GM18951 (cell line): ENCODE results near the gene GABPB2.

ENCODE experiments used
- POLR2A ChIP-seq: IDR thresholded peaks from 4 replicates; pipeline ENCODE4 v1.6.1; 2011; ENCODE audit warnings: mild to moderate bottlenecking; ENCODE audit not compliant: insufficient read length, insufficient read depth; ENCODE audit errors: extremely low read depth
- in situ Hi-C: fragments of 300-500 bp; cut with MboI; formaldehyde crosslinking; loops from one replicate; pipeline ENCODE4 v1.12.0; 2022; ENCODE audit warnings: low sequenced_read_pairs, mixed read lengths, inconsistent platforms; ENCODE audit not compliant: unreplicated experiment

GABPB2 gene

GRCh38 chr1:151132335-151133017 lies 61.9 kb downstream of the GABPB2 start:
- no peak for TF ChIP-seq POLR2A
- in situ Hi-C loops = no loop called here

- no peak for TF ChIP-seq POLR2A
- in situ Hi-C loops = no loop called here
Observed at GRCh38 chr1:151133018-151133806, 62.7 kb downstream of the GABPB2 start.

- in situ Hi-C loops = no loop called here
- no peak for TF ChIP-seq POLR2A
Observed at GRCh38 chr1:151134396-151134795, 63.8 kb downstream of the GABPB2 start.

- TF ChIP-seq POLR2A = no peak
- in situ Hi-C loops = no loop called here
Observed at GRCh38 chr1:151134991-151135390, 64.4 kb downstream of the GABPB2 start.

GRCh38 chr1:151135433-151136385 lies 65.1 kb downstream of the GABPB2 start:
- in situ Hi-C loops = no loop called here
- no peak for TF ChIP-seq POLR2A

GRCh38 chr1:151137789-151138188 lies 67.2 kb downstream of the GABPB2 start:
- no peak for TF ChIP-seq POLR2A

GRCh38 chr1:151142411-151143056 lies 72.0 kb downstream of the GABPB2 start:
- in situ Hi-C loops = no loop called here
- no peak for TF ChIP-seq POLR2A

More at GRCh38 chr1:151137789-151138188, 67.2 kb downstream of the GABPB2 start:
- in situ Hi-C loops = no loop called here

GRCh38 chr1:151143057-151143435 lies 72.5 kb downstream of the GABPB2 start:
- TF ChIP-seq POLR2A = no peak
- in situ Hi-C loops = no loop called here

GRCh38 chr1:151143986-151144385 lies 73.4 kb downstream of the GABPB2 start:
- TF ChIP-seq POLR2A = no peak
- in situ Hi-C loops = no loop called here

- in situ Hi-C loops = no loop called here
- TF ChIP-seq POLR2A = no peak
Observed at GRCh38 chr1:151144474-151145303, 74.1 kb downstream of the GABPB2 start.

- in situ Hi-C loops = no loop called here
- TF ChIP-seq POLR2A = no peak
Observed at GRCh38 chr1:151145304-151146071, 74.9 kb downstream of the GABPB2 start.
